Right lobe of liver (tissue), 6 donors: ENCODE measurements around the gene GARIN5A. TPM values are rescaled to one million over a fixed set of nuclear protein-coding genes. Genes with fewer than 3 reads are reported as not detected.

Source experiments
- ATAC-seq, 4 donors: fragments of 200-7000 bp; cut with Tn5 transposase; one replicate each; pipeline ENCODE4 v1.9.1; 2020; ENCODE audit warnings: mild to moderate bottlenecking in 4 of 4, moderate library complexity in 4 of 4
- DNase-seq, 3 donors: peaks; one replicate each; pipeline ENCODE4 v3.0.0-alpha.2; 2020
- H3K27ac ChIP-seq, 3 donors: fragments of 200-600 bp; one replicate each; pipeline ENCODE4 v1.8.0; 2022
- H3K27me3 ChIP-seq, 2 donors: fragments of 200-600 bp; one replicate each; pipeline ENCODE4 v1.8.0; 2022
- H3K36me3 ChIP-seq, 4 donors: fragments of 200-600 bp; sonication (generic) in 1 of 4; one replicate each; pipeline versions ENCODE4 v1.5.1 to v1.8.0; 2017 to 2022; ENCODE audit warnings: control low read depth in 1 of 4
- H3K4me1 ChIP-seq, 4 donors: fragments of 200-600 bp; sonication (generic) in 1 of 4; one replicate each; pipeline versions ENCODE4 v1.5.1 to v1.8.0; 2017 to 2022; ENCODE audit warnings: control low read depth in 1 of 4
- H3K4me3 ChIP-seq, 3 donors: fragments of 200-600 bp; one replicate each; pipeline ENCODE4 v1.8.0; 2022
- H3K9me3 ChIP-seq, 4 donors: fragments of 200-600 bp; sonication (generic) in 1 of 4; one replicate each; pipeline versions ENCODE4 v1.5.1 to v1.8.0; 2017 to 2022; ENCODE audit warnings: control low read depth in 1 of 4
- POLR2A ChIP-seq: fragments of 450-650 bp; IDR thresholded peaks from one replicate; pipeline ENCODE4 v1.6.1; 2017; ENCODE audit warnings: antibody characterized with exemption, mild to moderate bottlenecking
- WGBS: methylation state at CpG from one replicate; pipeline ENCODE4 v1.1.6; 2018; ENCODE audit warnings: low coverage, low lambda C conversion rate; ENCODE audit not compliant: insufficient coverage; ENCODE audit errors: missing lambda C conversion rate; 5-methylcytosine and 5-hydroxymethylcytosine counted together
- intact Hi-C, 2 donors: fragments of 100-400 bp; cut with DNase I; formaldehyde crosslinking; loops; one replicate each; pipeline versions ENCODE4 v1.11.2 to v1.14.1; 2022
- total RNA-seq, 6 experiments: library from RNA; depleted of rRNA in 2 of 6; stranded (reverse); fragments of >200 nt in 2 of 6; fragmentation: NEBNext Ultra II Directional in 3 of 6; extraction: Animal tissue kit (Norgen Biotek cat#: 25700) in 3 of 6; gene quantifications; one replicate each; pipeline versions ENCODE4 v1.1.0 to v1.2.4, GENCODE V29; 2016 to 2023
- TF ChIP-seq, protein P1 (sequence below), 4 donors: fragments of 200-600 bp in 3 of 4; fragments of 450-650 bp in 1 of 4; IDR thresholded peaks; one replicate each; pipeline versions ENCODE4 v1.5.1 to v1.8.0; 2016 to 2022; ENCODE audit warnings: antibody characterized with exemption in 4 of 4, mild to moderate bottlenecking in 2 of 4
- donor health status: DM: no; HTN: yes; CAD: no.
- donor health status: DM: no; HTN: no; CAD: no.
- donor health status: DM: no; HTN: no; CAD: no.
- donor health status: DM: no; HTN: yes; CAD: no.
- donor health status: DM: no; HTN: yes; CAD: no.

The GARIN5A gene
- total RNA-seq, 6 experiments from 2014 or later: 0.68 to 2.3 (median 1.5) TPM

DNA sequence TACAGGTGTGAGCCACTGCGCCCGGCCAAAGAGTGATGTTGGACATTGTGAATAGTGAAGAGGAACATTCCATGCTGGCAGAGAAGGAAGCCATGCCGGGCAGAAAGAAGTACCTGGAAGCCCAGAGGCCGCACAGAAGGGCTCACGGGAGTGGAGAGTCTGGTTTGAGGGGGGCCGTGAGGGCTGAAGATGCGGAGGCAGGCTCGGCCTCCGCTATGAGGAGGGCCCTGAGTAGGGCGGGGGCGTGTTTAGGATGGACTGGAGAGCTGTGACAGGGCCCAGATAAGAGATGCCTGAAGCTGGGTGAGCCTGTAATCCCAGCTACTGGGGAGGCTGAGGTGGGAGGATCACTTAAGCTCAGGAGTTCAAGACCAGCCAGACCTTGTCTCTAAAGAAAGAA lies 32.7 kb upstream of the GARIN5A start:
- no peaks in the 10 kb centered on the region for H3K9me3 ChIP-seq
- H3K36me3 ChIP-seq: no peaks in the 10 kb centered on the region
- intact Hi-C loops: no loop called here
- H3K4me1 ChIP-seq: peaks cover 0 to 17% (median 4%) of the 10 kb centered on the region in 4 donors
- H3K27me3 ChIP-seq: no peaks in the 10 kb centered on the region
- 83% methylated on average over 9 of the region's 11 CpGs for WGBS
- H3K4me3 ChIP-seq: no peak overlapping the region
- no peak for TF ChIP-seq POLR2A
- DNase-seq: peak in 1 of 3 donors; percentile 50
- no peak overlapping the region for H3K27ac ChIP-seq
- no peak for ATAC-seq

DNA sequence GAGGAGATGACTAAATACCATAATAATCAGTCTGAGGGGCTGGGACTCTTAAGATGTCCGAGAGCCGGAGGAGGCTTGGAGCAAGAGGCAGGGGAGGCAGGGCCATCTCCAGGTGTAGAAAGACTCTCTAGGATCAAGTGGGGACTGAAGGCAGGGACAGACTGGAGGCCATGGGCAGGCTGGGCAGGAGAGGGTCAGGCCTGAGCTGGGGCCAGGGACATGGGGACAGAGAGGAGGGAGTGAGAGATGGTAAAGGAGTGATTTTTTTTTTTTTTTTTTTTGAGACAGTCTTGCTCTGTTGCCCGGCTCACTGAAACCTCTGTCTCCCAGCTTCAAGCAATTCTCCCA lies 32.2 kb upstream of the GARIN5A start:
- 100% methylated on average over 2 of the region's 3 CpGs for WGBS
- Histone ChIP-seq H3K27ac (no peak overlapping the region), H3K36me3 (no peaks in the 10 kb centered on the region), H3K4me3 (no peak overlapping the region), H3K27me3 (no peaks in the 10 kb centered on the region), H3K4me1 (peaks cover 0 to 17% (median 4%) of the 10 kb centered on the region in 4 donors), H3K9me3 (no peaks in the 10 kb centered on the region)
- peak in 1 of 3 donors; percentile 42 for DNase-seq
- ATAC-seq: no peak
- intact Hi-C loops: no loop called here
- no peak for TF ChIP-seq POLR2A

DNA sequence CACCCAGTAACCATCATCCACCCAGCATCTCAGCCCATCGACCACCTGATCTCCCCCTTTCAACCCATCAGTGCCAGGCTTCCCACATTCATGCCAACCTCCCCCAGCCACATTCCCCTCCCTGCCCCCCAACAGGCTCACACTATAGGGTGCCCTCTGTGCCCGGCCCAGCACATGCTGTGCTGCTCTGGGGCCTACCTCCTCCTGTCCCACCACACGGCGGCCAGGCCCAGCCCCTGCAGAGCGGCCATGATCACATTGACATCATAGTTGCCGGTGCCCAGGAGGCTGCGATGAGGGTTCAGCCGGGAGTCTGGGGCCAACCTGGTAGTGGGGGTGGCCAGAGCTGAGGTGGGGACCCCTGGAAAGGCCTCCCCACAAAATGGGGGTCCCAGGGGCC lies 30.7 kb upstream of the GARIN5A start:
- intact Hi-C loops: no loop called here
- Histone ChIP-seq H3K9me3 (no peaks in the 10 kb centered on the region), H3K36me3 (no peaks in the 10 kb centered on the region), H3K27me3 (no peaks in the 10 kb centered on the region), H3K4me3 (no peak overlapping the region), H3K27ac (no peak overlapping the region), H3K4me1 (peaks cover 0 to 10% (median 2%) of the 10 kb centered on the region in 4 donors)
- WGBS: 91% methylated on average over 4 of the region's 8 CpGs
- TF ChIP-seq POLR2A: no peak
- TF ChIP-seq, protein P1, sequence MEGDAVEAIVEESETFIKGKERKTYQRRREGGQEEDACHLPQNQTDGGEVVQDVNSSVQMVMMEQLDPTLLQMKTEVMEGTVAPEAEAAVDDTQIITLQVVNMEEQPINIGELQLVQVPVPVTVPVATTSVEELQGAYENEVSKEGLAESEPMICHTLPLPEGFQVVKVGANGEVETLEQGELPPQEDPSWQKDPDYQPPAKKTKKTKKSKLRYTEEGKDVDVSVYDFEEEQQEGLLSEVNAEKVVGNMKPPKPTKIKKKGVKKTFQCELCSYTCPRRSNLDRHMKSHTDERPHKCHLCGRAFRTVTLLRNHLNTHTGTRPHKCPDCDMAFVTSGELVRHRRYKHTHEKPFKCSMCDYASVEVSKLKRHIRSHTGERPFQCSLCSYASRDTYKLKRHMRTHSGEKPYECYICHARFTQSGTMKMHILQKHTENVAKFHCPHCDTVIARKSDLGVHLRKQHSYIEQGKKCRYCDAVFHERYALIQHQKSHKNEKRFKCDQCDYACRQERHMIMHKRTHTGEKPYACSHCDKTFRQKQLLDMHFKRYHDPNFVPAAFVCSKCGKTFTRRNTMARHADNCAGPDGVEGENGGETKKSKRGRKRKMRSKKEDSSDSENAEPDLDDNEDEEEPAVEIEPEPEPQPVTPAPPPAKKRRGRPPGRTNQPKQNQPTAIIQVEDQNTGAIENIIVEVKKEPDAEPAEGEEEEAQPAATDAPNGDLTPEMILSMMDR (IDR thresholded peaks at IDR 0.05): no peak
- ATAC-seq (no peak), DNase-seq (peak in 1 of 3 donors; percentile 46)

DNA sequence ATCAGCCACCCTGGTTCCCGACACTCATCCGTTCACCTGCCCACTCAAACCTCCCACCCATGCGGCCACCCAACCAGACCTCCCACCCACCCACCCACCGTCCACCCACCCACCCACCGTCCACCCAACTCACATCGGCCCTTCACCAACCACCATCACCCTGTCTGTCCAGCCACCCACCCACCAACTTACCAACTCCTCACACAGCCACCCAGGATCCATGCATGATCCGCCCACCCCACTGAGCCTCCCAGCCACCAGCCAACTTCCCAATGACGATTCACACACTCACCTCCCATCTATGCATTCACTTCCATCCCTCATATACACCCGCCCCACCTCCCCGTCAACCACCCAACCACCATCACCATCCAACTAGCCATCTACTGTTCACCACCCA lies 30.1 kb upstream of the GARIN5A start:
- Histone ChIP-seq H3K4me1 (peaks cover 0 to 4% (median 0%) of the 10 kb centered on the region in 4 donors), H3K36me3 (no peaks in the 10 kb centered on the region), H3K9me3 (no peaks in the 10 kb centered on the region), H3K27ac (no peak overlapping the region), H3K27me3 (no peaks in the 10 kb centered on the region), H3K4me3 (no peak overlapping the region)
- DNase-seq (peak in 1 of 3 donors; percentile 32), ATAC-seq (no peak)
- no peak for TF ChIP-seq POLR2A
- TF ChIP-seq, protein P1 (IDR thresholded peaks at IDR 0.05): no peak
- WGBS: 98% methylated on average over 6 of the region's 10 CpGs
- intact Hi-C loops: no loop called here

DNA sequence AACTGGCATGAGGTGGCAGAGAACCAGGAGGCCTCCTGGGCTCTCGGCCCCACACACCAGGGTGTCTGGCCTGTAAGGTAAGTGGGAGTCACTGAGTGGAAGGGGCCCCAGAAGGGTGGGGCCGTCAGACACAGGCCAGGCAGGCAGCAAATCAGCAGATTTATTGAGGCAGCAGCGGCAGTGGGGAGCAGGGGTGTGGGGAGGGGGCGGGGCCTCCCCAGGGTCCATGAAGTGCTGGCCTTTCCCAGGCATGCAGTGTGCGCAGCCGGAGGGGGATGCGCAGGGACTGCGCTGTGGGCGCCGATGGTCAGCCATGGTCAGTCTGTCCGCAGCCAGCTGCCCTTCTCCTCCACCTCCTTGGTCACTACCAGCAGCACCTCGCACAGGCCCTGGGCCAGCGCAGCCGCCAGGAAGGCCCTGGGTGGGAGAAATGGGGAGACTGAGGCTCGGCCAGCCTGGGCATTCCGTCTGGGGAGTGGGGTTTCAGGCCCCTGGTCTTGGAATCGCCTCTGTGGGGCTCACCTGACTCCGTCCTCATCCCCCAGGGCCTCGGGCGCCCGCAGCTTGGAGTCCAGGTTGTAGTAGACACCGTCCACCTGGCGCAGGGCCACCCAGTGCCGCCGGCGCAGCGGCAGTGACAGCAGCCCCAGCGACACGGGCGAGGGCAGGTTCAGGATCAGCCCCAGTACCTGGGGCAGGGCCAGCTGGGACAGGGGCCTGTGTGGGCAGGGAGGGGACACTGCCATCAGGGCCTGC lies 29.4 kb upstream of the GARIN5A start:
- ATAC-seq: no peak
- H3K27me3 ChIP-seq: no peaks in the 10 kb centered on the region
- peak in 1 of 3 donors; percentile 49 for DNase-seq
- 80% methylated on average over 5 of the region's 30 CpGs for WGBS
- H3K4me3 ChIP-seq: no peak overlapping the region
- TF ChIP-seq, protein P1 (IDR thresholded peaks at IDR 0.05): no peak
- no peak for TF ChIP-seq POLR2A
- no peaks in the 10 kb centered on the region for H3K36me3 ChIP-seq
- peaks cover 0 to 4% (median 0%) of the 10 kb centered on the region in 4 donors for H3K4me1 ChIP-seq
- intact Hi-C loops: no loop called here
- H3K9me3 ChIP-seq: no peaks in the 10 kb centered on the region
- no peak overlapping the region for H3K27ac ChIP-seq
